HCEC 1CT (cell line): Measurements from ENCODE around the gene MAGEA12.
"Not testable (repeated sequence)": the region's sequence is repeated elsewhere in the genome, so short reads cannot be mapped to it uniquely, and the experiment has no call there.

Experiments used
- DNase-seq: peaks from one replicate; pipeline ENCODE4 v3.0.0-alpha.2; 2017

MAGEA12 gene

DNA sequence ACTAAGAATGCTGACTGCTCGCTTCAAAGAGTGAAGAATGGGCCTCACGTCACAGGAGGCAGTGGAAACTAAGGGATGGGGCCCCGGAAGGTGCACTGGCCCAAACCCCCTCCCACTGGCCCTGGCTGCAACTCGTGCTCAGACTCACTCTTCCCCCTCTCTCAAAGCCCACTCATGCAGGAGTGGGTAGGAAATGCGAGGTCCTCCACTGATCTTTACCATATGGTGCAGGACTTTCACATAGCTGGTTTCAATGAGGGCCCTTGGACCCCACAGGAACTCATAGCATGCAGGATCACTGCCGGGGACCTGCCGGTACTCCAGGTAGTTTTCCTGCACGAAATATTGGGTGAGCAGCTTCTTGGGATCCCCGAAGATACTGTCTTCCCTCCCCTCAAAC, 33.0 kb downstream of the MAGEA12 start:
- not testable (repeated sequence) for DNase-seq

- DNase-seq, result not testable (repeated sequence)
Measured at GRCh38 chrX:152769549-152770289, 36.2 kb downstream of the MAGEA12 start, which contains the start of gene MAGEA6. TSS of gene MAGEA6 (minus strand) at chrX:152769689. CDS start at chrX:152767650, 2,039 bp downstream.

GRCh38 chrX:152787062-152787461, 53.5 kb downstream of the MAGEA12 start:
- DNase-seq, result not testable (repeated sequence)
